HepG2 (cell line): Measurements from ENCODE around the gene ATP11C. TPM values are rescaled to one million over a fixed set of nuclear protein-coding genes. Genes with fewer than 3 reads are reported as not detected.

Experiments used
- ATAC-seq: fragments of 200-7000 bp; cut with Tn5 transposase; 3 replicates; pipeline ENCODE4 v1.9.1; 2020; ENCODE audit warnings: mild to moderate bottlenecking, moderate library complexity
- BruUV-seq: library from RNA; stranded (reverse); fragments of 400-500 nt; replicated peaks from 2 replicates; lab custom pipeline; 2021; lab: Mats Ljungman, UMichigan
- CTCF ChIA-PET: fragments of 300-600 bp; formaldehyde crosslinking; extraction: SDS; loops from one replicate; lab custom pipeline; 2021; ENCODE audit warnings: low total read pairs, inconsistent platforms, low intra/inter-chr PET ratio; lab: Yijun Ruan, JAX
- POLR2A ChIA-PET: fragments of 350-600 bp; sonication (Branson Sonifier 250); formaldehyde crosslinking; loops from one replicate; lab custom pipeline; 2020; ENCODE audit warnings: antibody characterized with exemption, inconsistent platforms; lab: Yijun Ruan, JAX
- DNase-seq: peaks from one replicate; pipeline ENCODE4 v3.0.0-alpha.2; 2015; ENCODE audit warnings: low spot score
- FAIRE-seq: peaks from 3 replicates; lab custom pipeline; 2011; peaks lifted over from hg19 to GRCh38; lab: Jason Lieb, UNC
- H2AFZ ChIP-seq: one replicate; pipeline ENCODE4 v1.6.1; 2011; ENCODE audit warnings: low read length, inconsistent platforms
- H3K27ac ChIP-seq: fragments of 300-600 bp; 3 replicates; pipeline ENCODE4 v1.8.0; 2011; ENCODE audit warnings: mixed run types, mild to moderate bottlenecking, mixed read lengths, low read length, inconsistent platforms; ENCODE audit not compliant: insufficient read depth; ENCODE audit errors: extremely low read length
- H3K27me3 ChIP-seq, 2 experiments: fragments of 200-600 bp in 1 of 2; 2 replicates in 1 of 2; 3 replicates in 1 of 2; pipeline versions ENCODE4 v1.6.0 to v1.8.0; 2011; ENCODE audit warnings: low read length in 2 of 2, mild to moderate bottlenecking in 2 of 2, moderate library complexity in 2 of 2, inconsistent platforms in 1 of 2; ENCODE audit not compliant: insufficient read depth in 2 of 2, control insufficient read depth in 1 of 2
- H3K36me3 ChIP-seq, 2 experiments: fragments of 200-600 bp in 1 of 2; replicated peaks in 1 of 2; 2 replicates in 1 of 2; 3 replicates in 1 of 2; pipeline versions ENCODE4 v1.5.1 to v1.8.0; 2011; ENCODE audit warnings: low read length in 2 of 2, inconsistent platforms in 1 of 2; ENCODE audit not compliant: insufficient read depth in 2 of 2, control insufficient read depth in 1 of 2
- H3K4me1 ChIP-seq: 2 replicates; pipeline ENCODE4 v1.5.1; 2012; ENCODE audit warnings: low read length, inconsistent platforms; ENCODE audit not compliant: insufficient read depth
- H3K4me2 ChIP-seq: 2 replicates; pipeline ENCODE4 v1.6.0; 2011; ENCODE audit warnings: low read depth, low read length, inconsistent platforms
- H3K4me3 ChIP-seq, 3 experiments: fragments of 200-600 bp in 1 of 3; sonication (generic), shearing (Covaris generic) in 1 of 3; replicated peaks in 1 of 3; 2 replicates each; pipeline ENCODE4 v1.5.1; 2011 to 2016; ENCODE audit warnings: low read length in 3 of 3, inconsistent platforms in 2 of 3, low read depth in 2 of 3, mild to moderate bottlenecking in 2 of 3, control low read depth in 1 of 3, mixed read lengths in 1 of 3; ENCODE audit not compliant: insufficient read depth in 1 of 3
- H3K79me2 ChIP-seq: one replicate; pipeline ENCODE4 v1.6.1; 2011; ENCODE audit warnings: low read length, inconsistent platforms; ENCODE audit not compliant: insufficient read depth
- H3K9ac ChIP-seq: 2 replicates; pipeline ENCODE4 v1.6.0; 2011; ENCODE audit warnings: mild to moderate bottlenecking, low read depth, low read length, inconsistent platforms; ENCODE audit not compliant: insufficient read depth
- H3K9me3 ChIP-seq: 2 replicates; pipeline ENCODE4 v1.5.1; 2012; ENCODE audit warnings: mild to moderate bottlenecking, low read length
- H4K20me1 ChIP-seq: 2 replicates; pipeline ENCODE4 v1.6.0; 2011; ENCODE audit warnings: inconsistent platforms, mild to moderate bottlenecking, low read length, moderate library complexity; ENCODE audit not compliant: insufficient read depth
- GRHL1 ChIP-seq: sonication (generic); formaldehyde crosslinking; conservative IDR thresholded peaks from 2 replicates; pipeline ENCODE4 v1.8.0; 2022; ENCODE audit warnings: missing genetic modification reagents
- HOXA7 ChIP-seq: sonication (generic); formaldehyde crosslinking; IDR thresholded peaks from 2 replicates; pipeline ENCODE4 v1.8.1; 2022; ENCODE audit warnings: mild to moderate bottlenecking, missing genetic modification reagents, moderate library complexity
- TAF15 ChIP-seq: fragments of 200-400 bp; formaldehyde crosslinking; IDR thresholded peaks from one replicate; pipeline ENCODE4 v1.6.1; 2018; ENCODE audit warnings: mild to moderate bottlenecking, low read depth, low read length; ENCODE audit not compliant: poor library complexity, severe bottlenecking
- TBP ChIP-seq: sonication (generic); formaldehyde crosslinking; IDR thresholded peaks from 2 replicates; pipeline ENCODE4 v1.5.0; 2020; ENCODE audit warnings: missing genetic modification reagents
- ZNF580 ChIP-seq: IDR thresholded peaks from 2 replicates; pipeline ENCODE4 v1.6.1; 2016; ENCODE audit warnings: low read depth, borderline replicate concordance
- ZSCAN5A ChIP-seq: sonication (generic); formaldehyde crosslinking; IDR thresholded peaks from 2 replicates; pipeline ENCODE4 v1.8.0; 2022; ENCODE audit warnings: mild to moderate bottlenecking, missing genetic modification reagents, borderline replicate concordance
- WGBS: methylation state at CpG from one replicate; pipeline ENCODE4 v1.1.6; 2017; ENCODE audit warnings: low lambda C conversion rate; 5-methylcytosine and 5-hydroxymethylcytosine counted together
- in situ Hi-C: cut with HindIII; loops from 2 replicates; pipeline ENCODE4 v1.10.0; 2017; ENCODE audit warnings: low pct_unique_long_range_greater_than_20kb; ENCODE audit not compliant: extremely low pct_ligation_motif_present
- intact Hi-C: fragments of 100-400 bp; cut with micrococcal nuclease; formaldehyde crosslinking; loops from one replicate; pipeline ENCODE4 v1.10.0; 2022; ENCODE audit not compliant: unreplicated experiment
- polyA plus RNA-seq, 8 experiments: library from polyadenylated mRNA; depleted of rRNA in 3 of 8; stranded (reverse) in 7 of 8; unstranded in 1 of 8; fragments of >200 nt; fragmentation: Illumina TruSeq in 4 of 8; extraction: Trizol in 4 of 8; gene quantifications; 2 replicates each; pipeline versions ENCODE4 v1.2.1 to v1.2.3, GENCODE V29; 2011 to 2016; ENCODE audit warnings: low read depth in 4 of 8, missing spikeins in 1 of 8, mixed read lengths in 1 of 8; ENCODE audit not compliant: insufficient read depth in 1 of 8
- total RNA-seq, 5 experiments: library from RNA; depleted of rRNA; stranded (reverse); fragments of >200 nt; fragmentation: Illumina TruSeq; extraction: Trizol; gene quantifications; 2 replicates each; pipeline ENCODE4 v1.2.3, GENCODE V29; 2016; ENCODE audit warnings: low read depth in 1 of 5
- TF ChIP-seq, protein P1 (sequence below): sonication (generic); formaldehyde crosslinking; IDR thresholded peaks from 2 replicates; pipeline ENCODE4 v1.9.0; 2021; ENCODE audit warnings: mild to moderate bottlenecking, missing genetic modification reagents

ATP11C gene
- total and polyA plus RNA-seq, 2 of the 13 experiments (the other 11 are each of a cell fraction or from before 2014, with no cell fraction given): 8.5 to 16.9 TPM

- no peak for DNase-seq
- ChIA-PET CTCF (no interaction called here), POLR2A (no interaction called here)
- H3K79me2 ChIP-seq: peaks cover 3% of the 10 kb centered on the region
- no peak overlapping the region for H3K4me3 ChIP-seq
- no peak for FAIRE-seq
- H3K4me1 ChIP-seq: no peaks in the 10 kb centered on the region
- no peaks in the 10 kb centered on the region for H3K9me3 ChIP-seq
- H2AFZ ChIP-seq: no peak overlapping the region
- no peaks in the 10 kb centered on the region for H4K20me1 ChIP-seq
- no peaks in the 10 kb centered on the region for H3K27me3 ChIP-seq
- intact Hi-C loops: no loop called here
- ATAC-seq: no peak
- no TSS peak for BruUV-seq
- H3K4me2 ChIP-seq: no peak overlapping the region
- no CpG with 5 or more reads among the region's 1 CpG for WGBS
- in situ Hi-C loops: no loop called here
- no peak overlapping the region for H3K9ac ChIP-seq
- TF ChIP-seq TBP: no peak
- no peak for TF ChIP-seq ZSCAN5A
- TF ChIP-seq ZNF580 (CRISPR knock-in tag): no peak
- TF ChIP-seq, protein P1, sequence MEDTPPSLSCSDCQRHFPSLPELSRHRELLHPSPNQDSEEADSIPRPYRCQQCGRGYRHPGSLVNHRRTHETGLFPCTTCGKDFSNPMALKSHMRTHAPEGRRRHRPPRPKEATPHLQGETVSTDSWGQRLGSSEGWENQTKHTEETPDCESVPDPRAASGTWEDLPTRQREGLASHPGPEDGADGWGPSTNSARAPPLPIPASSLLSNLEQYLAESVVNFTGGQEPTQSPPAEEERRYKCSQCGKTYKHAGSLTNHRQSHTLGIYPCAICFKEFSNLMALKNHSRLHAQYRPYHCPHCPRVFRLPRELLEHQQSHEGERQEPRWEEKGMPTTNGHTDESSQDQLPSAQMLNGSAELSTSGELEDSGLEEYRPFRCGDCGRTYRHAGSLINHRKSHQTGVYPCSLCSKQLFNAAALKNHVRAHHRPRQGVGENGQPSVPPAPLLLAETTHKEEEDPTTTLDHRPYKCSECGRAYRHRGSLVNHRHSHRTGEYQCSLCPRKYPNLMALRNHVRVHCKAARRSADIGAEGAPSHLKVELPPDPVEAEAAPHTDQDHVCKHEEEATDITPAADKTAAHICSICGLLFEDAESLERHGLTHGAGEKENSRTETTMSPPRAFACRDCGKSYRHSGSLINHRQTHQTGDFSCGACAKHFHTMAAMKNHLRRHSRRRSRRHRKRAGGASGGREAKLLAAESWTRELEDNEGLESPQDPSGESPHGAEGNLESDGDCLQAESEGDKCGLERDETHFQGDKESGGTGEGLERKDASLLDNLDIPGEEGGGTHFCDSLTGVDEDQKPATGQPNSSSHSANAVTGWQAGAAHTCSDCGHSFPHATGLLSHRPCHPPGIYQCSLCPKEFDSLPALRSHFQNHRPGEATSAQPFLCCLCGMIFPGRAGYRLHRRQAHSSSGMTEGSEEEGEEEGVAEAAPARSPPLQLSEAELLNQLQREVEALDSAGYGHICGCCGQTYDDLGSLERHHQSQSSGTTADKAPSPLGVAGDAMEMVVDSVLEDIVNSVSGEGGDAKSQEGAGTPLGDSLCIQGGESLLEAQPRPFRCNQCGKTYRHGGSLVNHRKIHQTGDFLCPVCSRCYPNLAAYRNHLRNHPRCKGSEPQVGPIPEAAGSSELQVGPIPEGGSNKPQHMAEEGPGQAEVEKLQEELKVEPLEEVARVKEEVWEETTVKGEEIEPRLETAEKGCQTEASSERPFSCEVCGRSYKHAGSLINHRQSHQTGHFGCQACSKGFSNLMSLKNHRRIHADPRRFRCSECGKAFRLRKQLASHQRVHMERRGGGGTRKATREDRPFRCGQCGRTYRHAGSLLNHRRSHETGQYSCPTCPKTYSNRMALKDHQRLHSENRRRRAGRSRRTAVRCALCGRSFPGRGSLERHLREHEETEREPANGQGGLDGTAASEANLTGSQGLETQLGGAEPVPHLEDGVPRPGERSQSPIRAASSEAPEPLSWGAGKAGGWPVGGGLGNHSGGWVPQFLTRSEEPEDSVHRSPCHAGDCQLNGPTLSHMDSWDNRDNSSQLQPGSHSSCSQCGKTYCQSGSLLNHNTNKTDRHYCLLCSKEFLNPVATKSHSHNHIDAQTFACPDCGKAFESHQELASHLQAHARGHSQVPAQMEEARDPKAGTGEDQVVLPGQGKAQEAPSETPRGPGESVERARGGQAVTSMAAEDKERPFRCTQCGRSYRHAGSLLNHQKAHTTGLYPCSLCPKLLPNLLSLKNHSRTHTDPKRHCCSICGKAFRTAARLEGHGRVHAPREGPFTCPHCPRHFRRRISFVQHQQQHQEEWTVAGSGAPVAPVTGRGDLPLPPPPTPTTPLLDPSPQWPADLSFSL (CRISPR knock-in tag): no peak
- TF ChIP-seq TAF15: no peak
- TF ChIP-seq GRHL1 (CRISPR knock-in tag): no peak
- TF ChIP-seq HOXA7 (CRISPR knock-in tag): no peak
- H3K36me3 ChIP-seq: no peaks in the 10 kb centered on the region
- no peak overlapping the region for H3K27ac ChIP-seq
Measured at GRCh38 chrX:139914421-139914820, 18.4 kb downstream of the ATP11C start.
